ENCODE measurements around the gene U2AF1L4.
A peak's percentile ranks its signal among the peaks of the same experiment; 100 is the strongest.
"Not testable (repeated sequence)": the region's sequence is repeated elsewhere in the genome, so short reads cannot be mapped to it uniquely, and the experiment has no call there.

Gene U2AF1L4

GRCh38 chr19:35725216-35725861, 19.9 kb downstream of the U2AF1L4 start:
- DNase-seq (ENCODE audit: low read depth in 2 of 2), result no peak

GRCh38 chr19:35724560-35724959, 20.7 kb downstream of the U2AF1L4 start:
- no peak for DNase-seq (ENCODE audit: low read depth in 2 of 2)

- DNase-seq (ENCODE audit: low read depth in 2 of 2), result not testable (repeated sequence)
Measured at GRCh38 chr19:35724132-35724531, 21.1 kb downstream of the U2AF1L4 start.

- no peak for DNase-seq (ENCODE audit: low read depth in 2 of 2)
Measured at GRCh38 chr19:35723671-35724070, 21.5 kb downstream of the U2AF1L4 start.

- DNase-seq (ENCODE audit: low read depth in 2 of 2), result no peak
Measured at GRCh38 chr19:35722897-35723296, 22.3 kb downstream of the U2AF1L4 start.

GRCh38 chr19:35722461-35722860, 22.8 kb downstream of the U2AF1L4 start:
- no peak for DNase-seq (ENCODE audit: low read depth in 2 of 2)

- DNase-seq (ENCODE audit: low read depth in 2 of 2), result no peak
Measured at GRCh38 chr19:35721374-35721773, 23.8 kb downstream of the U2AF1L4 start.

GRCh38 chr19:35720648-35721047, 24.6 kb downstream of the U2AF1L4 start:
- no peak for DNase-seq (ENCODE audit: low read depth in 2 of 2)

- DNase-seq (ENCODE audit: low read depth in 2 of 2), result no peak
Measured at GRCh38 chr19:35720163-35720524, 25.1 kb downstream of the U2AF1L4 start.

GRCh38 chr19:35719402-35720162, 25.6 kb downstream of the U2AF1L4 start:
- DNase-seq (ENCODE audit: low read depth in 2 of 2), result no peak

- DNase-seq (ENCODE audit: low read depth in 2 of 2), result peak in 1 of 2 experiments; percentile 62
Measured at GRCh38 chr19:35718345-35719041, 26.7 kb downstream of the U2AF1L4 start.

GRCh38 chr19:35717665-35718344, 27.4 kb downstream of the U2AF1L4 start, which contains the start of gene KMT2B:
TSS of gene KMT2B (plus strand) at chr19:35718003. CDS start at chr19:35718019, 16 bp downstream.
- DNase-seq (ENCODE audit: low read depth in 2 of 2), result no peak

GRCh38 chr19:35716801-35717664, 28.2 kb downstream of the U2AF1L4 start:
- DNase-seq (ENCODE audit: low read depth in 2 of 2), result peak; percentile 93 to 94

GRCh38 chr19:35715981-35716800, 29.0 kb downstream of the U2AF1L4 start:
- DNase-seq (ENCODE audit: low read depth in 2 of 2), result no peak

GRCh38 chr19:35715355-35715809, 29.8 kb downstream of the U2AF1L4 start:
- DNase-seq (ENCODE audit: low read depth in 2 of 2), result no peak

GRCh38 chr19:35714601-35715354, 30.4 kb downstream of the U2AF1L4 start:
- no peak for DNase-seq (ENCODE audit: low read depth in 2 of 2)

- DNase-seq (ENCODE audit: low read depth in 2 of 2), result no peak
Measured at GRCh38 chr19:35713904-35714495, 31.2 kb downstream of the U2AF1L4 start.

GRCh38 chr19:35713506-35713850, 31.7 kb downstream of the U2AF1L4 start:
- no peak for DNase-seq (ENCODE audit: low read depth in 2 of 2)

All from stimulated activated CD4-positive, alpha-beta T cell treated with anti-CD3 and anti-CD28 coated beads, Interleukin-12 subunit alpha, Interleukin-12 subunit beta, amount 100 ng/mL, for 24 hours (primary cell).